ENCODE data around the gene FLCN.
"Not testable (repeated sequence)": the region's sequence is repeated elsewhere in the genome, so short reads cannot be mapped to it uniquely, and the experiment has no call there.

FLCN gene, protein sequence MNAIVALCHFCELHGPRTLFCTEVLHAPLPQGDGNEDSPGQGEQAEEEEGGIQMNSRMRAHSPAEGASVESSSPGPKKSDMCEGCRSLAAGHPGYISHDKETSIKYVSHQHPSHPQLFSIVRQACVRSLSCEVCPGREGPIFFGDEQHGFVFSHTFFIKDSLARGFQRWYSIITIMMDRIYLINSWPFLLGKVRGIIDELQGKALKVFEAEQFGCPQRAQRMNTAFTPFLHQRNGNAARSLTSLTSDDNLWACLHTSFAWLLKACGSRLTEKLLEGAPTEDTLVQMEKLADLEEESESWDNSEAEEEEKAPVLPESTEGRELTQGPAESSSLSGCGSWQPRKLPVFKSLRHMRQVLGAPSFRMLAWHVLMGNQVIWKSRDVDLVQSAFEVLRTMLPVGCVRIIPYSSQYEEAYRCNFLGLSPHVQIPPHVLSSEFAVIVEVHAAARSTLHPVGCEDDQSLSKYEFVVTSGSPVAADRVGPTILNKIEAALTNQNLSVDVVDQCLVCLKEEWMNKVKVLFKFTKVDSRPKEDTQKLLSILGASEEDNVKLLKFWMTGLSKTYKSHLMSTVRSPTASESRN

DNA sequence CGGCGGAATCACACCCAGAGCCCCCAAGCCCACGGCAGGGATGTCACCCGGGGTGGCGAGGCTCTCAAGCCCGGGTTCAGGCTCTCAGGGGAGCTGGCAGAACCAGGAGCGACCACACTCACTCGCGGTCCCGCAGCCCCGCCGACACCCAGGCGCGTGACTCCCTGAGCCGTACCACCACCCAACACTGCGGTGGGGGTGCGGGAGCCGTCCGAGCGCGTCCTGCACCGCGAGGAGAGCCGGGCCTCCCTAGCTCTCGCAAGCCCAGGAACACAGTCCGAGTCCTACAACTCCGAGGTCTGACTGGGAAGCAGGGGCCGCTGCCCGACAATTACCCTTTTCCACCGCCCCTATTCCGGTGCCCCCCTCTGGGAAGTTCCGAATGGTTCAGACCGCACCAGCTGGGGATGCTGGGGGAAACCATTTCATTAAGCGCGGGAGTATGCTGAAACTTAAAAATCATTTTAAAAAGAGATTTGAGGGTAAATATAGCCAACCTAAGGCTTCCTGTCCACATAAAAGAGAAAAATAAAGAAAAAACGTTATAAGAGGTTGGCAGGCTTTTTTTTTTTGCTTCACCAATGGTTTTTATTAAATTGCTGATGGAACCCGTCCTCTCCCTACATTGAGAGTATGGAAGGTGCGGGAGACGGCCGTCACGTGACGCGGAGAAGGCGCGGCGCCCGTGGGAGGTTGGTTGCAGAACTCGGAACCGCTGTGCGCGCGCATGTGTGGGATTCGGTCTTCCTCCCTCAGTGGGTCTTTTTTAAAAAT, at the start of gene FLCN:
FLCN (minus strand) TSS at position 143 of the 774 bp plus-strand sequence. CDS start 9,031 bp downstream, outside the sequence.
- peak within 1 kb of the TSS; percentile 100 for H3K27ac ChIP-seq (ENCODE audit: low read length)
- H3K9me3 ChIP-seq (ENCODE audit: control insufficient read depth, low read depth, low read length): no peaks in the 10 kb centered on the region
- peaks cover 9% of the 10 kb centered on the region for H3K4me1 ChIP-seq (ENCODE audit: control insufficient read depth, low read depth, low read length)
- H3K9ac ChIP-seq (ENCODE audit: low read length): peak within 1 kb of the TSS; percentile 96
- no peaks in the 10 kb centered on the region for H3K27me3 ChIP-seq (ENCODE audit: control insufficient read depth, insufficient read depth, low read length)
- H3K4me3 ChIP-seq (ENCODE audit: low read length): peak within 1 kb of the TSS; percentile 97
- H3K36me3 ChIP-seq (ENCODE audit: control insufficient read depth, low read depth, low read length): peaks cover 5% of the 10 kb centered on the region

DNA sequence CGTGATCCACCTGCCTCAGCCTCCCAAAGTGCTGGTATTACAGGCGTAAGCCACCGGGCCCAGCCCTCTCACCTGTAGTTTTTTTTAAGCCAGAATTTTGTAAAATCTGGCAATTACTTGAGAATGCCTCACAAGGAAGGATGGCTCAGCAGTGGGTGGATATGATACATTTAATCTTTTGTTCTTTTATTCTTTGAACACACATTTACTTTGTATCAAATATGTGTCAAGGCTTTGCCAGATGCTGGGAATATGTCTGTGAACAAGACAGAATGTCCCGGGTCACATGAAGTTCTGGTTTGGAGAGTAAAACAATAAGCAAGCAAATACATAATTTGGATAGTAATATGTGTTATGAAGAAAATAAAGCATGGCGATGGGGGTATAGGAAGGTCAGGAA, 49.0 kb upstream of the FLCN start:
- Histone ChIP-seq H3K27ac (ENCODE audit: low read length) (no peak overlapping the region), H3K36me3 (ENCODE audit: control insufficient read depth, low read depth, low read length) (no peaks in the 10 kb centered on the region), H3K9me3 (ENCODE audit: control insufficient read depth, low read depth, low read length) (no peaks in the 10 kb centered on the region), H3K4me3 (ENCODE audit: low read length) (no peak overlapping the region), H3K27me3 (ENCODE audit: control insufficient read depth, insufficient read depth, low read length) (no peaks in the 10 kb centered on the region), H3K4me1 (ENCODE audit: control insufficient read depth, low read depth, low read length) (peaks cover 7% of the 10 kb centered on the region), H3K9ac (ENCODE audit: low read length) (no peak overlapping the region)

DNA sequence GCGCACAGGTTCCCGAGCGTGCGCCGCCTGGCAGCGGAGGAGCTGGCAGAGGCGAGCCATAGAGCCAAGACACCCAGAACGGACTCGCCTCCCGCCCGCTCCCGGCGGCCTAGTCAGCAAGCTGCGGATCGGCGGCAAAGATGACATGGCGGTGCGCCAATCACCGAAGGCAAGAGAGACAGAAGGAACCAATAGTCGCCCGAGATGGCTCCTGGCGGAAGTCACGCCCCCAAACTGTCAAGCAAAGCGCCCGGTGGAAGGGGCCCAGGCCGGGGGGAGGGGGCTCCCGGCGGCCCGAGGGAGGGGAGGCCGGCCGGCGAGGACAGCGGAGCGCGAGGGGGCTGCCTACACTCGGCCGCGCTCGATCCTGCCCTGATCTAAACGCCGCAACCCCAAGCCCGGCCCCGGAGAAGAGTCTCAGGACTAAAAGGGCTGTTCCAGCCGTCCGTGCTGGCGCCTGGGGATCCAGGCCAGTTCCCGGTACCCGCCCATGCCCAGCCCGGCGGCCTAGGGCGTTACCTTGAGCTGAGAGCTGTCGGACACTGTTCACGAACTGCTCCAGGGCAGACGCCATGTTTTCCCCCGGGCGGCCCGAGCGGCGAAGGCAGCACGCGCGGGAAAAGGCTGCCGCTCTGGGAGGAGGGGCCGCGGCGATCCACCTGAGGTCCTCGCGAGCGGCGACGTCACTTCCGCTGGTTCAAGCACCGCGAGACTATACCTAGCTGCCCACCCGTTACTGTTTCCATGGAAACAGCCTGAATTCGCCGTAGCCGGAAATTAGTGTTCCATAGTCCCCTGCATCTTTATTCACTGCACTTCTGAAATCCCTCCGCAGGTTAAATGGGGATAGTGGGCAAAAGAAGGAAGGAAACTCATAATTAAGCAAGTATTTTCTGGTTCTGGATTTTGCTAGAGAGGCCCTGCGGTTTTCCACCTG, 43.9 kb upstream of the FLCN start, which contains the start of gene COPS3:
COPS3 (minus strand) TSS at position 634 of the 937 bp plus-strand sequence; CDS start at position 574, 60 bp downstream.
- H3K9me3 ChIP-seq (ENCODE audit: control insufficient read depth, low read depth, low read length): no peaks in the 10 kb centered on the region
- H3K4me1 ChIP-seq (ENCODE audit: control insufficient read depth, low read depth, low read length): peaks cover 13% of the 10 kb centered on the region
- peaks cover 7% of the 10 kb centered on the region for H3K36me3 ChIP-seq (ENCODE audit: control insufficient read depth, low read depth, low read length)
- H3K27ac ChIP-seq (ENCODE audit: low read length): peak within 1 kb of the TSS; percentile 97
- H3K4me3 ChIP-seq (ENCODE audit: low read length): peak within 1 kb of the TSS; percentile 97
- H3K9ac ChIP-seq (ENCODE audit: low read length): peak within 1 kb of the TSS; percentile 98
- H3K27me3 ChIP-seq (ENCODE audit: control insufficient read depth, insufficient read depth, low read length): no peaks in the 10 kb centered on the region

DNA sequence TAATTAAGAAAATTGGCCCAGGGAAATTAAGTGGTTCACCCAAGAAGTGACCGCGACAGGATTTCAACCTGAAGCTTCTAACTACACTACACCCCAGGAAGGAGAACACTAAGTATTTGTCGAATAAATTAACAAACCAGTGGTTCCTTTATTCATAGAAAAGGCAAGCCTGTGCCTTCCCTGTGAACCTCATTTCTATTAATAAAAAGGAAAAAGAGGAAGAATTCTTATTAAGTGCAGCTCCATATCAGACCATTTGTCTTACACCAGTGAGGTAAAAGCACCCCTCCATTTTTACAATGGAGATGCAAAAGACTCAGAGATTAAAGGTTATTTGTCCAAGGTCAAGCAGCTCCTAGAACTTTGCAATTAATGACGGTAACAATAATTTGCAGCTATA, 42.3 kb upstream of the FLCN start:
- Histone ChIP-seq H3K27me3 (ENCODE audit: control insufficient read depth, insufficient read depth, low read length) (no peaks in the 10 kb centered on the region), H3K36me3 (ENCODE audit: control insufficient read depth, low read depth, low read length) (peaks cover 15% of the 10 kb centered on the region), H3K4me1 (ENCODE audit: control insufficient read depth, low read depth, low read length) (peaks cover 13% of the 10 kb centered on the region), H3K27ac (ENCODE audit: low read length) (no peak overlapping the region), H3K9ac (ENCODE audit: low read length) (peak overlapping the region; percentile 98), H3K4me3 (ENCODE audit: low read length) (peak overlapping the region; percentile 97), H3K9me3 (ENCODE audit: control insufficient read depth, low read depth, low read length) (no peaks in the 10 kb centered on the region)

DNA sequence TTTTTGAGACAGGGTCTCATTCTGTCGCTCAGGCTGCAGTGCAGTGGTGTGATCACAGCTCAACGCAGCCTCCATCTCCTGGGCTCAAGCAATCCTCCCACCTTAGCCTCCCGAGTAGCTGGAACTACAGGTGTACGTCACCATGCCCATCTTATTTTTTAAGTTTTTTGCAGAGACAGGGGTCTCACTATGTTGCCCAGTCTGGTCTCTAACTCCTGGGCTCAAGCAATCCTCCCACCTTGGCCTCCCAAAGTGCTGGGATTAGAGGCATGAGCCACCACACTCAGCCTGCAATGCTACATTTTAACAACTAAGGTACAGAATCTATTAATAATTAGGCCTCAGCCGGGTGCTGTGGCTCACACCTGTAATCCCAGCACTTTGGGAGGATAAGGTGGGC, 40.5 kb upstream of the FLCN start:
- Histone ChIP-seq H3K4me1 (ENCODE audit: control insufficient read depth, low read depth, low read length) (peaks cover 13% of the 10 kb centered on the region), H3K36me3 (ENCODE audit: control insufficient read depth, low read depth, low read length) (peaks cover 31% of the 10 kb centered on the region)
- not testable (repeated sequence) for H3K9me3 ChIP-seq (ENCODE audit: control insufficient read depth, low read depth, low read length); H3K27me3 ChIP-seq (ENCODE audit: control insufficient read depth, insufficient read depth, low read length); H3K27ac ChIP-seq (ENCODE audit: low read length); H3K9ac ChIP-seq (ENCODE audit: low read length); H3K4me3 ChIP-seq (ENCODE audit: low read length)

DNA sequence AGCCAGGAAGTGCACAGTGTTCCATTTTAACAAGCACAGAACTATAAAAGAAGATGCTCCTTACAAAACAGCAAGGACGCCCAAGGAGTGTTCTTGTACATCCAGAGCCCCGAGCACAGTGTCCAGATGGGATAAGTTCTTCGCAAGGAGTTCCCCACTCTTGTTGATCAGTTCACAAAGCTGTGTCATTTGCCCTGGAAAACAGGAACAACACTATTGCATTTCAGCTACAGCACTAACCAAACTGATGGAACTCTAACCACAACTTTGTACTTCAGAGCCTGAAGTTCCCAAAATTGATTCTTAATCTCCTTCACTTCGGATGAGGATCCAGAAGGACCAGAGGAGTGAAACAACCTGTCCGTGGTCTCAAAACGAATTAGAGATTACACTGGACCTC, 39.0 kb upstream of the FLCN start:
- Histone ChIP-seq H3K27me3 (ENCODE audit: control insufficient read depth, insufficient read depth, low read length) (no peaks in the 10 kb centered on the region), H3K9me3 (ENCODE audit: control insufficient read depth, low read depth, low read length) (no peaks in the 10 kb centered on the region), H3K27ac (ENCODE audit: low read length) (no peak overlapping the region), H3K36me3 (ENCODE audit: control insufficient read depth, low read depth, low read length) (peaks cover 31% of the 10 kb centered on the region), H3K9ac (ENCODE audit: low read length) (no peak overlapping the region), H3K4me1 (ENCODE audit: control insufficient read depth, low read depth, low read length) (peaks cover 5% of the 10 kb centered on the region), H3K4me3 (ENCODE audit: low read length) (no peak overlapping the region)

DNA sequence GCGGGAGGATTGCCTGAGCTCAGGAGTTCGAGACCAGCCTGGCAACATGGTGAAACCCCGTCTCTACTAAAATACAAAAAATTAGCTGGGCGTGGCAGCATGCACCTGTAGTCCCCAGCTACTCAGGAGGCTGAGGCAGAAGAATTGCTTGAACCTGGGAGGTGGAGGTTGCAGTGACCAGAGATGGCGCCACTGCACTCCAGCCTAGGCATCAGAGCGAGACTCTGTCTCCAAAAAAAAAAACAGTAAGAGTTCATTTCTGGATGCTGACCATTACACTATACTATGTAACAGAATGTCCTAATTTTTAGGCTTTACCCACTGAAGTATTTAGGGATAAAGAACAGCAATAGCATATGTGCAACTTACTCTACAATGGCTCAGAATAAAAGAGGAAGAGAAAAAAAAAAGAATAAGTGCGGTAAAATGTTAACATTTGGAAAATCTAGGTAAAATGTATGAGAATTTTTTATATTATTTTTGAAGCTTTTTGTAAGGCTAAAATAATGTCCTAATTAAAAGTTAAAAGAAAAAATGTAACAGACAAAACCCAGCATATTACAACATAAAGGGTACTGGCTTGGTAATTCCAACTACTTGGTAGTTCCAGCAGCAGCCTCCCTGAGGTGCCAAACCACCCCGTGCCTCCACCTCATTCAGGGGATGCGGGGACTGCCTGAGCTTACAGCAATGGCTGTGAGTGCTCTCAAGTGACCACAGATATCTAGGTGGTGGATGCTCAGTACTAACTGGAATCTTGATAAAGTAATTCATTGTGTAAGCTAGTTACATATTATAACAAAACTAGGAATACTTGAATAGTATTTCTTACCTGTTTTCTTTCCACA, 33.2 kb upstream of the FLCN start:
- Histone ChIP-seq H3K27me3 (ENCODE audit: control insufficient read depth, insufficient read depth, low read length) (no peaks in the 10 kb centered on the region), H3K9ac (ENCODE audit: low read length) (no peak overlapping the region), H3K4me1 (ENCODE audit: control insufficient read depth, low read depth, low read length) (no peaks in the 10 kb centered on the region), H3K36me3 (ENCODE audit: control insufficient read depth, low read depth, low read length) (peaks cover 52% of the 10 kb centered on the region), H3K27ac (ENCODE audit: low read length) (no peak overlapping the region), H3K9me3 (ENCODE audit: control insufficient read depth, low read depth, low read length) (no peaks in the 10 kb centered on the region), H3K4me3 (ENCODE audit: low read length) (no peak overlapping the region)

DNA sequence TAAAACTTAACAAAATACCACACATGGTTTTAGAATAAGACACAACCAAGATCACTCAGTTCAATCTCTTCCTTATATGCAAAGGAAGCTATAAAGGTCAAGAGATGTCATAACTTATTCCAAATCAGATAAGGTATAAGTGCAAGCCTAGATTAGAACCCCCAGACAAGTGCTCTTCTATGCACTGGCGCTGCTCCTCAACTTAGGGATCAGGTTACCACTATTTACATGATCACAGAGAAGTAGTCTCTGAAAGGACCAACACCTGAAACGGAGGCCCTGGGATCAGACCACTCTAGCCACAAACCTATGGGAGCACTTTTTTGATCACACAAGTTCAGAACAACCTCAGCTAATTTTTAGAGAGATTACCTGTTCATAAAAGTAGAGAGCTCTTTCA, 27.5 kb upstream of the FLCN start:
- Histone ChIP-seq H3K4me3 (ENCODE audit: low read length) (no peak overlapping the region), H3K36me3 (ENCODE audit: control insufficient read depth, low read depth, low read length) (peaks cover 60% of the 10 kb centered on the region), H3K9me3 (ENCODE audit: control insufficient read depth, low read depth, low read length) (no peaks in the 10 kb centered on the region), H3K27ac (ENCODE audit: low read length) (no peak overlapping the region), H3K4me1 (ENCODE audit: control insufficient read depth, low read depth, low read length) (no peaks in the 10 kb centered on the region), H3K27me3 (ENCODE audit: control insufficient read depth, insufficient read depth, low read length) (no peaks in the 10 kb centered on the region), H3K9ac (ENCODE audit: low read length) (no peak overlapping the region)

DNA sequence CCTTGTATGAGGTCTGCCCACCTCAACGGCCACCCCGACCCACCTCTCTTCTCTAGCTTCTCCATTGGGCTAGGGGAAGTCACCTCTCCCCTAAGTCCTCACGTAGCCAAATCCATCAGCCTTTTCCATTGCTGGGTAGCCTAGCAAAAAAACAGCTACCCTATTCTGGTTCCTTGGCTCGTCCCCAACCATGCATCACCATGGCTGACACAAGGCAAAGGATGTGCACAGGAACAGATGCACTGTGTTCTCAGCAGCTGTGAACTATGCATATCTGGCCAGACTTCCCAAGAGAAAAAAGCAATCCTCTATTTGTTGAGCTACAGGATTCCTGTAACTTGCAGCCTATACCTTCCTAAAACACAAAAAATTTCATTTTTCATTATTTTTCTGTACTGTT, 22.0 kb upstream of the FLCN start:
- no peaks in the 10 kb centered on the region for H3K4me1 ChIP-seq (ENCODE audit: control insufficient read depth, low read depth, low read length)
- H3K27ac ChIP-seq (ENCODE audit: low read length): no peak overlapping the region
- no peaks in the 10 kb centered on the region for H3K27me3 ChIP-seq (ENCODE audit: control insufficient read depth, insufficient read depth, low read length)
- H3K9ac ChIP-seq (ENCODE audit: low read length): no peak overlapping the region
- H3K36me3 ChIP-seq (ENCODE audit: control insufficient read depth, low read depth, low read length): peaks cover 65% of the 10 kb centered on the region
- H3K9me3 ChIP-seq (ENCODE audit: control insufficient read depth, low read depth, low read length): no peaks in the 10 kb centered on the region
- H3K4me3 ChIP-seq (ENCODE audit: low read length): no peak overlapping the region

DNA sequence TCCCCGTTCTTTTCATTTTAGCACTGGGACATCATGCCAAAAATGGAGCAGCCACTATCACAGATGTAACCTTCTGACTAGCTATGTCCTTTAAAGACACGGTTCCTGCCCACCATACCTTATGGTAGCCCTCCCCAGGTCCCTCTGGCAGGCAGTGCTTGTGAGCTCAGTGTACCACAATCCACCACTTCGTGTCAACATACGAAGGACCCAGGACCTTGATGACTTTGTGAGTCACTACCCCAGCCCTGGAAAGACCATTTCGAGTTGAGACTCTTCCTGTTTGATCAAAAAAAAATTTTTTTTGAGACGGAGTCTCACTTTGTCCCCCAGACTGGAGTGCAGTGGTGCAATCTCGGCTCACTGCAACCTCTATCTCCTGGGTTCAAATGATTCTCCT, 21.0 kb upstream of the FLCN start:
- no peak overlapping the region for H3K4me3 ChIP-seq (ENCODE audit: low read length)
- H3K27ac ChIP-seq (ENCODE audit: low read length): no peak overlapping the region
- H3K36me3 ChIP-seq (ENCODE audit: control insufficient read depth, low read depth, low read length): peaks cover 72% of the 10 kb centered on the region
- H3K27me3 ChIP-seq (ENCODE audit: control insufficient read depth, insufficient read depth, low read length): no peaks in the 10 kb centered on the region
- no peaks in the 10 kb centered on the region for H3K9me3 ChIP-seq (ENCODE audit: control insufficient read depth, low read depth, low read length)
- H3K9ac ChIP-seq (ENCODE audit: low read length): no peak overlapping the region
- no peaks in the 10 kb centered on the region for H3K4me1 ChIP-seq (ENCODE audit: control insufficient read depth, low read depth, low read length)
